HK-2 (cell line): ENCODE data around the gene UNC13A.
A peak's percentile ranks its signal among the peaks of the same experiment; 100 is the strongest.
"Not testable (repeated sequence)": the region's sequence is repeated elsewhere in the genome, so short reads cannot be mapped to it uniquely, and the experiment has no call there.

Experiments used
- DNase-seq: peaks from one replicate; pipeline ENCODE4 v3.0.0-alpha.2; 2018; ENCODE audit not compliant: unreplicated experiment

UNC13A gene

DNA sequence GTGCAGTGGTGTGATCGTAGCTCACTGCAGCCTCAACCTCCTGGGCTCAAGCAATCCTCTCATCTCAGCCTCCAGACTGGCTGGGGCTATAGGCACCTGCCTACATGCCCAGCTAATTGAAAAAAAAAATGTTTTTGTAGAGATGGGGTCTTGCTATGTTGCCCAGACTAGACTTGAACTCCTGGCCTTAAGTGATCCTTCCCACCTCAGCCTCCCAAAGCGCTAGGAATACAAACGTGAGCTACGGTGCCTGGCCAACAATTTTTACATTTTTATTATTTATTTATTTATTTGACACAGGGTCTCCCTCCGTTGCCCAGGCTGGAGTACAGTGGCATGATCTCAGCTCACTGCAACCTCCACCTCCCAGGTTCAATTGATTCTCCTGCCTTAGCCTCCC lies 117.9 kb downstream of the UNC13A start:
- not testable (repeated sequence) for DNase-seq

DNA sequence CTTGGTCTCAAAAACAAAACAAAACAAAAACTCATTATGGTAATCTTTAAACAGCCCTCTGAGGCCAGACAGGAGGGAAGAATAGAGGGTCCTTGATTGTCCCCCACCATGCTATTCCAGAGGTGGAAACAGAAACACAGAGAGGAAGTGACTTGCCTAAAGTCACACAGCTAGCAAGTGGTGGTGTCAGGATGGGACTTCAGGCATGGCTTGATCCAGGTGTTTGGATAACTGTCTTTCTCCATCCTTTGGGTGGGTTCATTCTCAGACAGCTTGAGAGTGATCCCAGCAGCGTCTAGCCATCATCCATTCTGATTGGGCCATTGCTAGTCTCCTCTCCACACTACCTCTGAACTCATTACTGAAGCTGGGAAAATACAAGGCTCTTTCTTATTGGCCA lies 120.2 kb downstream of the UNC13A start:
- DNase-seq = no peak

DNA sequence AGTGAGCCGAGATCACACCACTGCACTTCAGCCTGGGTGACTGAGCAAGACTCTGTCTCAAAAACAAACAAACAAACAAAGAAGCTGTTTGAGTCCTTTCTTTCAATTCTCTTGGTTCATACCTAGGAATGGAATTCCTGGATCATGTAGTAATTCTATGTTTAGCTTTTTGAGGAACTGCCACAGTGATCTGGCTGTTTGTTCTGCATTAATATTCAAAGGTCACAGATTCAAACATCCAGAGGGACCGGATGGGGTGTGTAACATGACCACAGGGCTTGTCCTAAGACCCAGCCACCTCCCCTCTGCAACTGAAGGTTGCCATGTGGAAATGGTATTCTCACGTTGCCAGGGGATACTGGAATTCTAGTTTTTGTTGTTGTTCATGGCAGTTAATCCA lies 122.5 kb downstream of the UNC13A start:
- no peak for DNase-seq

DNA sequence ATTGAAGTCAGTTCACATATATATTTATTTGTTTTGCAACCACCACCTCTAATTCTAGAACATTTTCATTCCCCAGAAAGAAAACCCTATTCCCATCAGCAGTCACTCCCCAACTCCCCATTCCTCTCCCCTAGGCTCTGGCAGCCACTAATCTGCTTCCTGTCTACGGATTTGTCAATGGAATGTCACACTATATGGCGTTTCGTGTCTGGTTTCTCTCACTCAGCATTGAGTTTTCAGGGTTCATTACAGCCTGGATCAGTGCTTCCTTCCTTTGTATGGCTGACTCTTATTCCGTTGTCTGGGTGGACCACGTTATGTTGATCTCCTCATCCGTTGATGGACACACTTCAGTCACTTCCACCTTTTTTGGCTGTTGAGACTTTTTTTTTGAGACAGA lies 123.4 kb downstream of the UNC13A start:
- DNase-seq = no peak

DNA sequence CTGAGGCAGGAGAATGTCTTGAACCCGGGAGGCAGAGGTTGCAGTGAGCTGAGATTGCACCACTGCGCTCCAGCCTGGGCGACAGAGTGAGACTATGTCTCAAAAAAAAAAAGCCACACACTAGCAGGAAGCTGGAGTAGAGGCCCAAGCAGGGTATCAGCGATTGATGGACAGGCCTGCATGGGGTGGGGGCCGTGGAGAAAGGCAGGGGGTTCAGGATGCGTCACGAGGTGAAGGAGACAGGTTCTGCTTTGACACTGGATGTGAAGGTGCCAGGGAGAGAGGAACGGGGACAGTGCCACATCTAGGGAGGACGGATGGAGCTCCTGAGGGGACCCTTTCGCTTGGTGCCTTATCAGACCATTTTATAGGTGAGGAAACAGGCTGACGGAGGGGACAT lies 125.6 kb downstream of the UNC13A start:
- DNase-seq = no peak

DNA sequence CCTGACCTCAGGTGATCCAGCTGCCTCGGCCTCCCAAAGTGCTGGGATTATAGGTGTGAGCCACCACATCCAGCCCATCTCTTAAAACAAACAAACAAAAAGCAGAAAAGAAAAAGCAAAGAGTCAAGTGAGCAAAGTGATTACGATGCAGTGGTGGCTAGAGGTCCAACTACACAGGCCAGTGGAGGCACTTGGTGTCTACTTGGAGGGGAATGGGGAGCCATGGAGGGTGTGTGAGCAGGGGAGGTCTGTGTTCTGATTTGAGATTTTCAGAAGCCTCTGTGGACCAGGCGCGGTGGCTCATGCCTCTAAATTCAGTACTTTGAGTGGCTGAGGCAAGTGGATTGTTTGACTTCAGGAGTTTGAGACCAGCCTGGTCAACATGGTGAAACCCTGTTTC lies 126.1 kb downstream of the UNC13A start:
- DNase-seq = no peak

DNA sequence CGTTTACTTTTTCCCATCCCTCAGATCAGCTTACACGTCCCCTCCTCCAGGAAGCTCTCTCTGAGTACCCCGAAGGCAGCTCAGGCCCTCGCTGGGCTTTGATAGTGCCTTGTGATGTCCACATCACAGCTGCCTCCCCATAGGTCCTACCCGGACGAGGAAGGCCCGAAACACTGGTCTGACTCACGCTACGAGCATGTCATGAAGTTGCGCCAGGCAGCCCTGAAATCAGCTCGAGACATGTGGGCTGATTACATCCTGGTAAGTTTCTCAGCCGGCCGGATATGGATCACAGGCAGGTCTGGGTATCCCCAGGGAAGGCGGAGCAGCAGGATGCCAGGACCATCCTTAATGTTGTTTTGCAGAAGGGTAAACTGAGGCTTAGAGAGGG lies 128.0 kb downstream of the UNC13A start:
- DNase-seq = no peak

DNA sequence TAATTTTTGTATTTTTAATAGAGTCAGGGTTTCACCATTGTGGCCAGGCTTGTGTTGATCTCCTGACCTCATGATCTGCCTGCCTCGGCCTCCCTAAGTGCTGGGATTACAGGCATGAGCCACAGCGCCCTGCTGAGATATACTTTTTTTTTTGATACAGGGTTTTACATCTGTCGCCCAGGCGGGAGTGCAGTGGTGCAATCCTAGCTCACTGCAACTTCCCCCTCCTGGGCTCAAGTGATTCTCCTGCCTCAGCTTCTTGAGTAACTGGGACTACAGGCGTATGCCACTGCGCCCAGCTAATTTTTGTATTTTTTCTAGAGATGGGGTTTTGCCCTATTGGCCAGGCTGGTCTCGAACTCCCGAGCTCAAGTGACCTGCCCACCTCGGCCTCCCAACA lies 130.7 kb downstream of the UNC13A start:
- DNase-seq = no peak

DNA sequence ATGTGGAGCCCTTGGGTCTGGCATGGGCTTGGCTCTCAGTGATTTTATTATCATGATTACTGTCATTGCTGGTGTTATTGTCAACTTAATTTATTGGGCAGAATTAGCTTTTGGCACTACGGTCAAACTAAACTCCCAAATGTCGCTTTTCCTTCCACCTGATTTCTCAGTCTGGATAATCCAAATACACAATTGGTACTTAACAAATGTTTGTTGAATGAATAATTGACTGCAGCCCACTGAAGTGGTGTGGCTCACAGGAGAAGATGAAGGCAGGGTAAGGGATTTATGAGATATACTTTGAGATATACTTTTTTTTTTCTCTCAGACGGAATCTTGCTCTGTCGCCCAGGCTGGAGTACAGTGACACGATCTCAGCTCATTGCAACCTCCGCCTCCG lies 131.2 kb downstream of the UNC13A start:
- DNase-seq = no peak

DNA sequence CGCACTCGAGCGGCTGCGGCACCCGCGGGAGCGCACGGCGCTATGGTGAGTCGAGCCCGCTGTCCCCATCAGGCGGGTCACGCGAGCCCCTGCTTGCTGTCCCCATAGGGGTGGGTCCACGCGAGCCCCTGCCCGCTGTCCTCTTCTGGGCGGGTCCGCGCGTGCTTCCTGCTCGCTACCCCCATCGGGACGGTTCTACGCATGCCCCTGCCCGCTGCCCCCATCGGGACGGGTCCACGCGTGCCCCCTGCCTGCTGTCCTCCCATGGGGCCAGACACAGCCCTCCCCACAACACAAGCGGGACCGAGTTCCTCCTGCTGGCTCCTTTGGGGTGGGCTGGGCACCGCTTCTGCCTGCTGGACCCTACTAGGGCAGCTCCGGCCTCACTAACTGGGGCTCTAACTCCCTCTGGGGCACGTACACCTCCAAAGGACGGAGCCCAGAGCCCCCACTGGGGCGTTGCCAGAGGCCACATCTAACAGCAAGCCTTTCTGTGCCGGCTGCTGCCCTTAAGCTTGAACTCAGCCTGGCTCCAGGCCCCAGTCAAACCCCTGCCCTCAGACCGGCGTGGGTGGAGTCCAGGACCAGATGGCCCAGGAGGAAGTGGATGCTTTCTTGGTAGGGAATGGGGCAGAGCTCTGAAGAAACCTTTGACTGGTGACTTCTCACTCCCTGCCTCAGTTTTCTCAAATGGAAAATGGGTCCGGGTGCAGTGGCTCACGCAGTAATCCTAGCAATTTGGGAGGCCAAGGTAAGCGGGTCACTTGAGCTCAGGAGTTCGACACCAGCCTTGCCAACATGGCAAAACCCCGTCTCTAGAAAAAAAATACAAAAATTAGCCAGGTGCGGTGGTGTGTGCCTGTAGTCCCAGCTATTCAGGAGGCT lies 132.0 kb downstream of the UNC13A start:
- DNase-seq = peak; percentile 56

DNA sequence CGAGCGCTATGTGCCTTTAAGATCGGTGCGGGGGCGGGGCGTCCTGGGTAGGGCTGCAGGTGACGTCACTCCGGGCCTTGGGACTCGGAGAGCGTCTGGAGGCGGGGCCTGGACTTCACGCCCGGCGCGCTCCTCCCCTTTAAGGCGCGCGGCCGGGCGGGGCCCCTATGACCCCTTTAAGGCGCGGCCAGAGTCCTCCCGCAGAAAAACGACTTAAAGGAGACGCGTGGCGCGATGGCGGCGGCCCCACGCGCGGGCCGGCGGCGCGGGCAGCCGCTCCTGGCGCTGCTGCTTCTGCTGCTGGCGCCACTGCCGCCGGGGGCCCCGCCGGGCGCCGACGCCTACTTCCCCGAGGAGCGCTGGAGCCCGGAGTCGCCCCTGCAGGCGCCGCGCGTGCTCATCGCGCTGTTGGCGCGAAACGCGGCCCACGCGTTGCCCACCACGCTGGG lies 132.7 kb downstream of the UNC13A start, which contains the start of gene COLGALT1:
Gene COLGALT1 (plus strand): TSS at position 170 of the 449 bp plus-strand sequence. CDS start 65 bp downstream, at position 235.
- peak; percentile 91 for DNase-seq

DNA sequence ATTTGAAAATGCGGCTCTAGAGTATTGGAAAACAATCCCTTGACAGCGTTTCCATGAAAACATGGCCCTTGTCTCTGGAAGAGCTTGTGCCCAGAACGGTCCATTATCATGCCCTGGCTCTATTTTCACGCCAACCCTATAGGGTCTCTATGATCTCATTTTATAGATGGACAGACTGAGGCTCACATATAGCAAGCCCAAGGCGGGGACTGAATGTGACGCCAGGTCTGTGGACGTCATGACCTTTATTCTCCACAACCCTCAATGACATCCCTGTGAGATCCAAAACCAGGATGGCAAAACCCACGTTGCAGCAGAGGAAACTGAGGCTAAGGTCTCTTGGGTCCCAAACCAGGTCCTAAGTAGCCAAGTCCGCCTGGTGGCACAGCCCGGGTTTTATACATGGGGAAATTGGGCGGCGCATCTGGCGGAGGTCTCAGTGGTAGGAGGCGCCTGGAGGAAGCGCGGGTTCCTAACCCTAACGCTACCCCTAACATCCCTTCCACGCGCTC lies 133.1 kb downstream of the UNC13A start:
- no peak for DNase-seq

DNA sequence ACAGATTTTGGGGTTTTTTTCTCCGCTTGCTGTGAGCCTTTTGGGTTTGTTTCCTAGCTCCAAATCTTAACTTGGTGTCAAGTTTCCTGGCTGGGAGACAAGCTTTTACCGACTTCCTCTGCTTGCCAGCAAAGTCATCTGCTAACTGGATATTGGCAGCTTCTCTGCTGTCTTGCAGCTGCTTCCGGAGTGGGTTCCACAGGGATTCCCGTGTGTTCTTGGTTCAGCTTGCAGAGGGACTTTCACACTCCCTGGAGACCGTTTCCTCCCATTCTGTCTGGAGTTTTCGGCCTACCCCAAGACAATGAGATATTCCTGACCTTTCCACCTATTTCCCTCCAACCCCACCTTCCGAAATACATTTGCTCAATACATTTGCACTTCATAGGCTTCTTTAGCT lies 134.9 kb downstream of the UNC13A start:
- DNase-seq = peak; percentile 28

DNA sequence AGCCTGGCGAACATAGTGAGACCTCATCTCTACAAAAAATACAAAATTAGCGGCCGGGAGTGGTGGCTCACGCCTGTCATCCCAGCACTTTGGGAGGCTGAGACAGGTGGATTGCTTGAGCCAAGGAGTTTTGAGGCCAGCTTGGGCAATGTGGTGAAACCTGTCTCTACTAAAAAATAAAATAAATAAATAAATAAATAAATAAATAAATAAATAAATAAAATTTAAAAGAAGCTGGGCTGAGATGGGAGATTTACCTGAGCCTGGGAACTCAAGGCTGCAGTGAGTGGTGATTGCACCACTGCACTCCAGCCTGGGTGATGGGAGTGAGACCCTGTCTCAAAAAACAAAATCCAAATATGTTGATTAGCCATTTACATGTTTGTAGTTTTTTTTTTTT lies 135.4 kb downstream of the UNC13A start:
- not testable (repeated sequence) for DNase-seq
